Measurements from ENCODE around the gene TIAM1. TPM values are rescaled to one million over a fixed set of nuclear protein-coding genes. Genes with fewer than 3 reads are reported as not detected.

TIAM1 gene
- total and polyA plus RNA-seq, 2 of the 8 experiments (the other 6 are each of a cell fraction or from before 2014, with no cell fraction given) = 10.1 to 30.7 TPM

GRCh38 chr21:31281561-31281960 is 62.5 kb downstream of the TIAM1 start:
- DNase-seq (ENCODE audit: low read depth in 1 of 2, low spot score in 2 of 2) (no peak), FAIRE-seq (no peak)
- Histone ChIP-seq H2AFZ (ENCODE audit: low read length) (no peak overlapping the region), H3K4me3 (ENCODE audit: extremely low read depth in 1 of 4, insufficient read depth in 2 of 4, low read depth in 3 of 4, low read length in 4 of 4) (no peak overlapping the region), H2BK5ac (ENCODE audit: low read depth, low read length) (no peak overlapping the region), H3K4ac (replicated peaks; ENCODE audit: insufficient read length, low read depth, low read length) (no peak overlapping the region), H4K8ac (ENCODE audit: extremely low read depth, insufficient read depth, low read length) (no peak overlapping the region), H3K23me2 (ENCODE audit: low read depth, low read length) (peaks cover 3% of the 10 kb centered on the region; the same call in 1 of the 2 replicates), H3K4me2 (ENCODE audit: insufficient read depth in 1 of 2, low read depth in 2 of 2, low read length in 2 of 2) (no peak overlapping the region), H2AK5ac (ENCODE audit: low read depth, low read length) (no peak overlapping the region), H3K23ac (ENCODE audit: insufficient read length) (no peak overlapping the region), H2BK15ac (ENCODE audit: low read length) (no peak overlapping the region), H4K91ac (replicated peaks; ENCODE audit: insufficient read length, low read length) (no peak overlapping the region), H2BK120ac (replicated peaks; ENCODE audit: low read depth, low read length) (no peak overlapping the region), H2BK20ac (ENCODE audit: low read length) (no peak overlapping the region), H3K56ac (replicated peaks; ENCODE audit: insufficient read length, low read depth, low read length) (peak overlapping the region; percentile 66), H3K9me3 (ENCODE audit: insufficient read depth in 2 of 2, low read depth in 1 of 2, low read length in 1 of 2) (no peaks in the 10 kb centered on the region), H4K5ac (ENCODE audit: insufficient read length, low read depth, low read length) (no peak overlapping the region), H3K18ac (ENCODE audit: extremely low read depth, low read length) (no peak overlapping the region), H3K14ac (ENCODE audit: insufficient read length) (no peak overlapping the region), H3K36me3 (ENCODE audit: control insufficient read depth in 2 of 4, insufficient read depth in 4 of 4, low read length in 3 of 4) (no peaks in the 10 kb centered on the region), H3K79me1 (ENCODE audit: low read depth, low read length) (peaks cover 6% of the 10 kb centered on the region; the same call in 1 of the 2 replicates), H2BK12ac (ENCODE audit: low read depth, low read length) (no peak overlapping the region), H3K27ac (ENCODE audit: low read depth, low read length) (no peak overlapping the region), H4K20me1 (replicated peaks in 1 of 2; ENCODE audit: control insufficient read depth in 1 of 2, insufficient read depth in 2 of 2, low read length in 2 of 2) (peaks cover 0 to 3% of the 10 kb centered on the region in 2 experiments), H3K4me1 (replicated peaks in 1 of 4; ENCODE audit: control insufficient read depth in 3 of 4, insufficient read depth in 4 of 4, low read length in 3 of 4) (peaks cover 0 to 14% (median 7%) of the 10 kb centered on the region in 4 experiments; a peak in 6 of 7 replicates), H3K27me3 (replicated peaks in 1 of 4; ENCODE audit: control insufficient read depth in 3 of 4, extremely low read depth in 1 of 4, insufficient read depth in 3 of 4, low read length in 3 of 4) (no peaks in the 10 kb centered on the region), H3K79me2 (ENCODE audit: control insufficient read depth in 1 of 2, insufficient read depth in 2 of 2, low read length in 2 of 2) (peaks cover 0 to 3% of the 10 kb centered on the region in 2 experiments; a peak in 1 of 4 replicates), H3K9ac (replicated peaks in 1 of 4; ENCODE audit: extremely low read depth in 1 of 4, low read depth in 3 of 4, low read length in 3 of 4) (no peak overlapping the region)
- POLR2A ChIA-PET (ENCODE audit: partially characterized antibody) = interaction anchor here (0.6 kb wide), 1 partner anchor 790 kb away, joined by 3 read pairs; no protein-coding TSS in a partner anchor
- 92 to 100% methylated on average over 1 of the region's 1 CpG for WGBS, 2 experiments (ENCODE audit: extremely low coverage in 1 of 2, insufficient coverage in 1 of 2, insufficient read length in 1 of 2, insufficient replicate concordance in 2 of 2, low coverage in 1 of 2, low lambda C conversion rate in 2 of 2, missing lambda C conversion rate in 1 of 2)
- CTCF ChIA-PET (ENCODE audit: partially characterized antibody) = no interaction called here
- TF ChIP-seq RBBP5 (IDR thresholded peaks at IDR 0.05; ENCODE audit: borderline replicate concordance, low read depth, low read length) (no peak), KDM4A (IDR thresholded peaks at IDR 0.05; ENCODE audit: low read depth, low read length, severe bottlenecking) (no peak), GABPA (IDR thresholded peaks at IDR 0.05; ENCODE audit: borderline replicate concordance, insufficient read depth, low read length) (no peak), EP300 (IDR thresholded peaks at IDR 0.05; ENCODE audit: borderline replicate concordance in 1 of 2, low read depth in 2 of 2, low read length in 2 of 2) (no peak), FOSL1 (IDR thresholded peaks at IDR 0.05; ENCODE audit: insufficient read depth, low read depth, low read length) (no peak), ATF2 (IDR thresholded peaks at IDR 0.05; ENCODE audit: low read length) (no peak), CTCF (IDR thresholded peaks at IDR 0.05; ENCODE audit: control extremely low read depth in 1 of 3, insufficient read depth in 1 of 3, low read depth in 1 of 3, low read length in 3 of 3) (no peak)
